Brain microvascular endothelial cell (primary cell): ENCODE measurements around the gene STAMBP.

ENCODE experiments used
- DNase-seq: peaks from one replicate; pipeline ENCODE4 v3.0.0-alpha.2; 2020
- H3K27ac ChIP-seq: fragments of 250-450 bp; sonication (Bioruptor Pico); 2 replicates; pipeline ENCODE4 v1.5.1; 2020; ENCODE audit warnings: mild to moderate bottlenecking, moderate library complexity
- H3K27me3 ChIP-seq: fragments of 250-450 bp; sonication (Bioruptor Pico); replicated peaks from 2 replicates; pipeline ENCODE4 v1.5.1; 2020; ENCODE audit warnings: mild to moderate bottlenecking
- H3K36me3 ChIP-seq: fragments of 250-450 bp; sonication (Bioruptor Pico); replicated peaks from 2 replicates; pipeline ENCODE4 v1.5.1; 2020; ENCODE audit warnings: mild to moderate bottlenecking
- H3K4me3 ChIP-seq: 2 replicates; pipeline ENCODE4 v1.5.1; 2011; ENCODE audit warnings: low read depth, mild to moderate bottlenecking, control low read depth, low read length, moderate library complexity
- in situ Hi-C: cut with HindIII; loops from 2 replicates; pipeline ENCODE4 v1.10.0; 2017; ENCODE audit warnings: low sequenced_read_pairs, low pct_ligation_motif_present
- TF ChIP-seq, protein P1 (sequence below): IDR thresholded peaks from 2 replicates; pipeline ENCODE4 v1.5.1; 2011; ENCODE audit warnings: low read depth, mild to moderate bottlenecking, moderate library complexity, low read length, control low read depth, inconsistent platforms; ENCODE audit errors: missing control alignments

STAMBP gene

DNA sequence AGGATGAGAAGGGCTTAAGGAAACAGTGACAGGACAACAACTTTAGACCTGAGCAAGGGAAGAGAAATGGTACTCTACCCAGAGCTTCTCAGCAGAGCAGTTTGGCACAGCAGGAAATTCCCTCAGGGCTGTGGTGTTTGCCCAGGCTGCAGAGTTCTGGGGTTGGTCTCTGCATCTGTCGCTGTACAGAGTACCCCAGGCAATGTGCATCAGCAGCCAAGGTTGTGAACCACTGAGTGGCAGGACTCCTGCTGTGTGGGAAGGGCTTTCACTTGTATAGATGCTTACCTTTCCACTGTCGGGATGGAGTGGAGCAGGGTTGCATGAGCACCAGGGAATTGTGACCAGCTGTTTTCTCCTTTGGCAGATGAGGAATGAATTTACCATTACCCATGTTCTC, 21.2 kb downstream of the STAMBP start:
- no peaks in the 10 kb centered on the region for H3K27me3 ChIP-seq
- H3K27ac ChIP-seq = no peak overlapping the region
- H3K4me3 ChIP-seq = no peak overlapping the region
- DNase-seq = no peak
- peaks cover 45% of the 10 kb centered on the region for H3K36me3 ChIP-seq
- in situ Hi-C loops = no loop called here
- TF ChIP-seq, protein P1, sequence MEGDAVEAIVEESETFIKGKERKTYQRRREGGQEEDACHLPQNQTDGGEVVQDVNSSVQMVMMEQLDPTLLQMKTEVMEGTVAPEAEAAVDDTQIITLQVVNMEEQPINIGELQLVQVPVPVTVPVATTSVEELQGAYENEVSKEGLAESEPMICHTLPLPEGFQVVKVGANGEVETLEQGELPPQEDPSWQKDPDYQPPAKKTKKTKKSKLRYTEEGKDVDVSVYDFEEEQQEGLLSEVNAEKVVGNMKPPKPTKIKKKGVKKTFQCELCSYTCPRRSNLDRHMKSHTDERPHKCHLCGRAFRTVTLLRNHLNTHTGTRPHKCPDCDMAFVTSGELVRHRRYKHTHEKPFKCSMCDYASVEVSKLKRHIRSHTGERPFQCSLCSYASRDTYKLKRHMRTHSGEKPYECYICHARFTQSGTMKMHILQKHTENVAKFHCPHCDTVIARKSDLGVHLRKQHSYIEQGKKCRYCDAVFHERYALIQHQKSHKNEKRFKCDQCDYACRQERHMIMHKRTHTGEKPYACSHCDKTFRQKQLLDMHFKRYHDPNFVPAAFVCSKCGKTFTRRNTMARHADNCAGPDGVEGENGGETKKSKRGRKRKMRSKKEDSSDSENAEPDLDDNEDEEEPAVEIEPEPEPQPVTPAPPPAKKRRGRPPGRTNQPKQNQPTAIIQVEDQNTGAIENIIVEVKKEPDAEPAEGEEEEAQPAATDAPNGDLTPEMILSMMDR = no peak

DNA sequence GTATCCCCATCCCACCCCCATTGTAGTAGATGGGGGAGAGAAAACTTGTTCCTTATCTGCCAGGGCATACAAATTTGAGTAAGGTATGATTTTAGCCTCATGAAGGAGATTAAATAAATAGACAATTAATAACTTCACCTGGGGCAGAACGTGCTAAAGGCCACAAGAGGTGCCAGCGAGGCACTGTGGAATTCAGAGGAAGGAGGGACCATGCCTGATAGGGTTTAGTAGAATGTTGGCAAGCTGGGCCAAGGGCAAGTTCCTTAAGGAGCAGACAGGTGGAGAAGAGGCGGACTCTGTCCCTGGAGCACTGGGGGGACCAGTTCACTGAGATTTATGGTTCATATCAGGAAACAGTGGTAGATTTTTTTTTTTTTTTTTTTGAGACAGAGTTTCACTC, 22.5 kb downstream of the STAMBP start:
- TF ChIP-seq, protein P1 = peak; percentile 56
- H3K27ac ChIP-seq = no peak overlapping the region
- no peaks in the 10 kb centered on the region for H3K27me3 ChIP-seq
- H3K4me3 ChIP-seq = no peak overlapping the region
- in situ Hi-C loops = no loop called here
- no peak for DNase-seq
- H3K36me3 ChIP-seq = peaks cover 35% of the 10 kb centered on the region

DNA sequence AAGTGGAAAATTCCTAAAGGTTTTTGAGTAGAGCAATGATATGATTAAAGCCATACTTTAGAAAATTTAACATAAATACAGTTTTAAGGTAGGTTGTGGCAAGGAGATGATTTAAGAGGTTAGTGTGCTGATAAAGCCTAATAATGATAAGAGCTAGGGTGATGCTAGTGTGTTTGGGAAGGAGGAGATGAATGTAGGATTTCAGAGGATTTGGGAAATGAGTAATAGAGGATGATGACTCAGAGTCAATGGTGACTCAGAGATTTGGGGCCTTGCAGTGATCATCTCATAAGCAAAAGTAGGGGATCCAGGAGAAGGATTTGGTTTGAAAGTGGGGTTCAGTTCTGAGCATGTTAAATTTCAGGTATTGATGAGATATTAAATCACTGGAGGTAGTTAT, 23.3 kb downstream of the STAMBP start:
- H3K4me3 ChIP-seq = no peak overlapping the region
- no peaks in the 10 kb centered on the region for H3K27me3 ChIP-seq
- in situ Hi-C loops = no loop called here
- peak; percentile 72 for DNase-seq
- TF ChIP-seq, protein P1 = no peak
- peak overlapping the region; percentile 16 for H3K27ac ChIP-seq
- H3K36me3 ChIP-seq = peaks cover 29% of the 10 kb centered on the region

DNA sequence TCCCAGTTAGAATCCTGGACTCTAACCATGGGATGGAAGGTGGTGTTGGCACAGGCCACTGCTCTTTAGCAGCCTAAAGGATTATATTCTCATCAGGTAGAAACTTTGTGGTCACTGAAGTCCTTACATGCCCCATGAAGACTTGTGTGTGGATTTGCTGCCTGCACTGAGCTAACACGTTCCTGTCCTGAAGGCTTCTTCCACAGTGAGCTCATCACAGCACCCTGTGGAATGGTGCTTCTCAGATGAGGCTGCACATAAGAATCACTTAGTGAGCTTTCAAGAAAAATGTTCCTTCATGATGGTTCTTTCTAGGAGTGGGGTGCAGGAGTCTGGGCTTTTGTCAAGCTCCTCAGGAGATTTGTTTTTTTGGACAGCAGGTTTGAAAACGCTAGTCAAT, 26.8 kb downstream of the STAMBP start:
- no peaks in the 10 kb centered on the region for H3K27me3 ChIP-seq
- no peak for DNase-seq
- TF ChIP-seq, protein P1 = no peak
- H3K4me3 ChIP-seq = no peak overlapping the region
- in situ Hi-C loops = no loop called here
- H3K27ac ChIP-seq = no peak overlapping the region
- H3K36me3 ChIP-seq = peaks cover 18% of the 10 kb centered on the region

DNA sequence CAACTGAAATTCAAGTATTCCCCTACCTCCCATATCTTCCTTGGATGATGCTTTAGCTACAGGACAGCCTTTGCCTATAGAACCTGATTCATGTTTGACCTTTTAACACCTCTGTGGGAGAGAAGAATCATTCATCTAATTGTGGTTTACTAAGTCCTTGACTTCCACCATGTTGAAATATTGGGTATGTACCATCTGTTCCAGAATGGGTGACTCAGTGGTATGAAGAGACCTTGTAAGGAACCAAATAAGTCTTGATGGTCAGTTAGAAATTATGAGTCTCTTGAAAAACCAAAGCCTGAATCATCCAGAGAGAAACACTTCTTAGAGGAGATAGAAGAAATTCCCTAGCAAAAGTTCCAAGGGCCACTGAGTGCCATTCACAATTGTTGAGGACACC, 27.5 kb downstream of the STAMBP start:
- Histone ChIP-seq H3K36me3 (peaks cover 22% of the 10 kb centered on the region), H3K4me3 (no peak overlapping the region)
- TF ChIP-seq, protein P1 = no peak

DNA sequence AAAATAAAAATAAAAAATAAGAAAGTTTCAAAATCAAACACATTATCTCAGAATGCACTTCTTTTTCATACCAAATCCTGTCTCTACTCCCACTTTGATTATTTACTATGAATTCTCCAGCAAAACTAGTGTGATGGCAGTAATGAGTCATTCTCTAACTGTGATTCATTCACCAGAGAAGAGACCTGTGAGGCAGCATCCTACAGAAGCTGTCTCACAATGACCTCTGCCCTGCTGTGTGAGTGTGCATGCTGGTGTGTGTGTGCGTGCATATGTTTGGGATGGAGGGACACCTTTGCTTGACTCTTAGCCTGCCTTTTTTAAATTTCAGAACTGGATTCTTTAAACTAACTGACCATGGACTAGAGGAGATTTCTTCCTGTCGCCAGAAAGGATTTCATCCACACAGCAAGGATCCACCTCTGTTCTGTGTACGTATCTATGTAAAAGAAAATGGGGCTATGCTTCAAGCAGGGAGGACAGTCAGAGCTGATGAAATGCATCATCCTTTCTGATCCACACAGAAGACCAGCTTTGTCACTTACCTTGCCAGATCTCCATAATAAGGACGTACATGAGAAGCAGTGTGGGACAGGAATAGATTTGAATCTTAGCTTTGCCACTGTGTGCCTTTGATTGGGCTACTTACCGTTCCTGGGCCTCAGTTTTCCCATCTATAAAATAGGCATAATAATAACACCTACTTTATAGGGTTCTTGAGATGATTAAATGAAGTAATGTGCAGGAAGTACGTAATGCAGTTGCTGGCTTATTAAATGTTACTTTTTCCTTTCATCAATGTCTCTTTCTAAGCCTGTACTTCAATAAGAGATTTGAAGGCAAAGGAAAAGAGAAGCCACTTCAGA, 31.2 kb downstream of the STAMBP start:
- Histone ChIP-seq H3K27ac (no peak overlapping the region), H3K4me3 (no peak overlapping the region), H3K36me3 (peaks cover 17% of the 10 kb centered on the region), H3K27me3 (no peaks in the 10 kb centered on the region)
- in situ Hi-C loops = no loop called here
- TF ChIP-seq, protein P1 = no peak
- peak; percentile 89 for DNase-seq

More for the DNA sequence above, 27.5 kb downstream of the STAMBP start:
- DNase-seq = peak; percentile 52
- in situ Hi-C loops = no loop called here
- Histone ChIP-seq H3K27me3 (no peaks in the 10 kb centered on the region), H3K27ac (no peak overlapping the region)
